MG63 (cell line): ENCODE measurements around the gene HNRNPL. TPM values are rescaled to one million over a fixed set of nuclear protein-coding genes. Genes with fewer than 3 reads are reported as not detected.

Experiments
- total RNA-seq: library from RNA; depleted of rRNA; stranded (reverse); fragments of >200 nt; shearing (Covaris generic); gene quantifications from 2 replicates; pipeline ENCODE4 v1.2.3, GENCODE V29; 2014; ENCODE audit warnings: low replicate concordance; rRNA removed

The HNRNPL gene
- total RNA-seq, 1 experiment from 2014 or later = 511 TPM

Other genes starting within 250 kb of the HNRNPL start
- gene MAP4K1, start 232.0 kb downstream of the HNRNPL start, total RNA-seq = 0.30 TPM in 1 of 2 replicates, not detected in the other
- gene EIF3K, start 230.8 kb downstream of the HNRNPL start, total RNA-seq = 252 and 669 TPM in 2 replicates
- 476 and 621 TPM in 2 replicates for gene ACTN4, start 202.3 kb downstream of the HNRNPL start, total RNA-seq
- not detected in 2 replicates for gene CAPN12, start 105.5 kb downstream of the HNRNPL start, total RNA-seq
- gene LGALS7, start 76.5 kb downstream of the HNRNPL start, total RNA-seq = not detected in 2 replicates
- gene LGALS7B, start 60.8 kb downstream of the HNRNPL start, total RNA-seq = not detected in 2 replicates
- gene LGALS4, start 37.0 kb downstream of the HNRNPL start, total RNA-seq = not detected in 2 replicates
- 76.7 and 102 TPM in 2 replicates for gene ECH1, start 18.2 kb downstream of the HNRNPL start, total RNA-seq
- gene RINL, start 28.3 kb upstream of the HNRNPL start, total RNA-seq = 6.9 and 8.2 TPM in 2 replicates
- 45.3 and 72.9 TPM in 2 replicates for gene SIRT2, start 49.6 kb upstream of the HNRNPL start, total RNA-seq
- gene NFKBIB, start 50.0 kb upstream of the HNRNPL start, total RNA-seq = 18.7 and 49.6 TPM in 2 replicates
- gene CCER2, start 62.2 kb upstream of the HNRNPL start, total RNA-seq = not detected in 2 replicates
- gene SARS2, start 80.8 kb upstream of the HNRNPL start, total RNA-seq = 18.4 and 20.8 TPM in 2 replicates
- 82.3 and 150 TPM in 2 replicates for gene MRPS12, start 81.0 kb upstream of the HNRNPL start, total RNA-seq
- gene FBXO17, start 125.8 kb upstream of the HNRNPL start, total RNA-seq = 53.1 and 67.1 TPM in 2 replicates
- 0.82 TPM in 1 of 2 replicates, not detected in the other for gene FBXO27, start 182.6 kb upstream of the HNRNPL start, total RNA-seq
- gene ACP7, start 234.4 kb upstream of the HNRNPL start, total RNA-seq = not detected in 2 replicates